Keratinocyte (primary cell): ENCODE results near the gene RTEL1. TPM values are rescaled to one million over a fixed set of nuclear protein-coding genes. Genes with fewer than 3 reads are reported as not detected.
A peak's percentile ranks its signal among the peaks of the same experiment; 100 is the strongest.

ENCODE experiments used
- DNase-seq: peaks from one replicate; pipeline ENCODE4 v3.0.0-alpha.2; 2011; ENCODE audit warnings: low read depth, missing footprints, low spot score
- FAIRE-seq: peaks from 2 replicates; lab custom pipeline; 2011; peaks lifted over from hg19 to GRCh38; lab: Jason Lieb, UNC
- H2AFZ ChIP-seq: 2 replicates; pipeline ENCODE4 v1.6.0; 2012; ENCODE audit warnings: low read length, control low read depth, inconsistent platforms; ENCODE audit not compliant: control insufficient read depth
- H3K27ac ChIP-seq: 2 replicates; pipeline ENCODE4 v1.5.1; 2011; ENCODE audit warnings: low read length; ENCODE audit not compliant: control insufficient read depth, insufficient read depth
- H3K27me3 ChIP-seq: 3 replicates; pipeline ENCODE4 v1.6.0; 2011; ENCODE audit warnings: low read length; ENCODE audit not compliant: control insufficient read depth, insufficient read depth; ENCODE audit errors: extremely low read depth
- H3K36me3 ChIP-seq, 2 experiments: 2 replicates in 1 of 2; 3 replicates in 1 of 2; pipeline ENCODE4 v1.5.1; 2011; ENCODE audit warnings: low read length in 2 of 2, mild to moderate bottlenecking in 1 of 2; ENCODE audit not compliant: control insufficient read depth in 2 of 2, insufficient read depth in 2 of 2; ENCODE audit errors: extremely low read depth in 1 of 2
- H3K4me1 ChIP-seq: 3 replicates; pipeline ENCODE4 v1.5.1; 2011; ENCODE audit warnings: low read length; ENCODE audit not compliant: control insufficient read depth, insufficient read depth; ENCODE audit errors: extremely low read depth
- H3K4me2 ChIP-seq: 3 replicates; pipeline ENCODE4 v1.6.0; 2011; ENCODE audit warnings: low read depth, low read length; ENCODE audit not compliant: control insufficient read depth, insufficient read depth; ENCODE audit errors: extremely low read depth
- H3K4me3 ChIP-seq, 3 experiments: fragments of 200-600 bp in 1 of 3; sonication (generic) in 1 of 3; 2 replicates in 2 of 3; 3 replicates in 1 of 3; pipeline ENCODE4 v1.5.1; 2011 to 2016; ENCODE audit warnings: low read length in 3 of 3, mild to moderate bottlenecking in 3 of 3, control low read depth in 2 of 3, inconsistent platforms in 1 of 3, low read depth in 1 of 3, mixed read lengths in 1 of 3, mixed run types in 1 of 3, moderate library complexity in 1 of 3; ENCODE audit not compliant: control insufficient read depth in 2 of 3, insufficient read depth in 2 of 3; ENCODE audit errors: extremely low read depth in 1 of 3
- H3K79me2 ChIP-seq: 2 replicates; pipeline ENCODE4 v1.6.0; 2012; ENCODE audit warnings: low read length; ENCODE audit not compliant: control insufficient read depth, insufficient read depth
- H3K9ac ChIP-seq: 3 replicates; pipeline ENCODE4 v1.6.0; 2011; ENCODE audit warnings: low read length; ENCODE audit not compliant: control insufficient read depth, insufficient read depth; ENCODE audit errors: extremely low read depth
- H3K9me1 ChIP-seq: 3 replicates; pipeline ENCODE4 v1.6.0; 2011; ENCODE audit warnings: low read length; ENCODE audit not compliant: control insufficient read depth, insufficient read depth; ENCODE audit errors: extremely low read depth
- H3K9me3 ChIP-seq: 2 replicates; pipeline ENCODE4 v1.5.1; 2012; ENCODE audit warnings: low read depth, low read length; ENCODE audit not compliant: control insufficient read depth
- H4K20me1 ChIP-seq: 3 replicates; pipeline ENCODE4 v1.6.0; 2011; ENCODE audit warnings: low read length; ENCODE audit not compliant: control insufficient read depth, insufficient read depth; ENCODE audit errors: extremely low read depth
- EZH2 ChIP-seq: IDR thresholded peaks from one replicate; pipeline ENCODE4 v1.6.1; 2012; ENCODE audit warnings: inconsistent platforms, mild to moderate bottlenecking, low read length, moderate library complexity
- dilution Hi-C: fragments of 300-500 bp; cut with MboI; formaldehyde crosslinking; loops from one replicate; pipeline ENCODE4 v1.7.0; 2020; ENCODE audit warnings: low sequenced_read_pairs; ENCODE audit not compliant: extremely low pct_ligation_motif_present
- polyA plus RNA-seq, 5 experiments: library from polyadenylated mRNA; depleted of rRNA in 3 of 5; stranded (reverse) in 3 of 5; stranded (forward) in 1 of 5; unstranded in 1 of 5; fragments of >200 nt; gene quantifications; 1 replicate in 1 of 5; 2 replicates in 3 of 5; 3 replicates in 1 of 5; pipeline versions ENCODE4 v1.2.1 to v1.2.3, GENCODE V29; 2011 to 2012; ENCODE audit warnings: missing spikeins in 2 of 5, low read depth in 1 of 5, low replicate concordance in 1 of 5
- TF ChIP-seq, protein P1 (sequence below), 3 experiments: IDR thresholded peaks in 1 of 3; conservative IDR thresholded peaks in 1 of 3; optimal IDR thresholded peaks in 1 of 3; 2 replicates in 2 of 3; 3 replicates in 1 of 3; pipeline versions ENCODE3 to v1.5.1; 2011; ENCODE audit warnings: low read length in 3 of 3, mild to moderate bottlenecking in 3 of 3, moderate library complexity in 2 of 3, control low read depth in 1 of 3, inconsistent platforms in 1 of 3; ENCODE audit not compliant: insufficient read depth in 2 of 3; ENCODE audit errors: extremely low read depth in 1 of 3

Gene RTEL1
- polyA plus RNA-seq, 1 donor (not counting 4 experiments of a cell fraction or from before 2014, with no cell fraction given): 12.4 TPM

GRCh38 chr20:63699466-63700198 is 41.5 kb downstream of the RTEL1 start:
- H3K27ac ChIP-seq: peak overlapping the region; percentile 84
- H3K36me3 ChIP-seq: peaks cover 9 to 14% of the 10 kb centered on the region in 2 experiments
- no peaks in the 10 kb centered on the region for H3K27me3 ChIP-seq
- FAIRE-seq (no peak), DNase-seq (no peak)
- no peaks in the 10 kb centered on the region for H3K9me3 ChIP-seq
- H4K20me1 ChIP-seq: no peaks in the 10 kb centered on the region
- peaks cover 43% of the 10 kb centered on the region for H3K4me1 ChIP-seq
- H3K4me2 ChIP-seq: peak overlapping the region; percentile 99
- TF ChIP-seq, protein P1, sequence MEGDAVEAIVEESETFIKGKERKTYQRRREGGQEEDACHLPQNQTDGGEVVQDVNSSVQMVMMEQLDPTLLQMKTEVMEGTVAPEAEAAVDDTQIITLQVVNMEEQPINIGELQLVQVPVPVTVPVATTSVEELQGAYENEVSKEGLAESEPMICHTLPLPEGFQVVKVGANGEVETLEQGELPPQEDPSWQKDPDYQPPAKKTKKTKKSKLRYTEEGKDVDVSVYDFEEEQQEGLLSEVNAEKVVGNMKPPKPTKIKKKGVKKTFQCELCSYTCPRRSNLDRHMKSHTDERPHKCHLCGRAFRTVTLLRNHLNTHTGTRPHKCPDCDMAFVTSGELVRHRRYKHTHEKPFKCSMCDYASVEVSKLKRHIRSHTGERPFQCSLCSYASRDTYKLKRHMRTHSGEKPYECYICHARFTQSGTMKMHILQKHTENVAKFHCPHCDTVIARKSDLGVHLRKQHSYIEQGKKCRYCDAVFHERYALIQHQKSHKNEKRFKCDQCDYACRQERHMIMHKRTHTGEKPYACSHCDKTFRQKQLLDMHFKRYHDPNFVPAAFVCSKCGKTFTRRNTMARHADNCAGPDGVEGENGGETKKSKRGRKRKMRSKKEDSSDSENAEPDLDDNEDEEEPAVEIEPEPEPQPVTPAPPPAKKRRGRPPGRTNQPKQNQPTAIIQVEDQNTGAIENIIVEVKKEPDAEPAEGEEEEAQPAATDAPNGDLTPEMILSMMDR (optimal IDR thresholded peaks at IDR 0.05 in 1 of 3, IDR thresholded peaks at IDR 0.05 in 1 of 3, conservative IDR thresholded peaks at IDR 0.05 in 1 of 3; ENCODE audit: extremely low read depth in 1 of 3, insufficient read depth in 2 of 3, low read length in 3 of 3): no peak
- TF ChIP-seq EZH2: no peak
- H2AFZ ChIP-seq: no peak overlapping the region
- peaks cover 17% of the 10 kb centered on the region for H3K79me2 ChIP-seq
- peak overlapping the region; percentile 72 for H3K9ac ChIP-seq
- peak overlapping the region in 1 of 3 experiments; percentile 3 for H3K4me3 ChIP-seq
- dilution Hi-C loops: no loop called here
- H3K9me1 ChIP-seq: no peaks in the 10 kb centered on the region

- dilution Hi-C loops: no loop called here
- Histone ChIP-seq H3K4me1 (peaks cover 35% of the 10 kb centered on the region), H3K9me1 (no peaks in the 10 kb centered on the region), H3K4me3 (no peak overlapping the region), H2AFZ (no peak overlapping the region), H3K36me3 (peaks cover 15 to 22% of the 10 kb centered on the region in 2 experiments), H3K4me2 (no peak overlapping the region), H3K9me3 (no peaks in the 10 kb centered on the region), H3K79me2 (peaks cover 24% of the 10 kb centered on the region), H4K20me1 (peaks cover under 1% of the 10 kb centered on the region), H3K9ac (no peak overlapping the region), H3K27ac (peak overlapping the region; percentile 84), H3K27me3 (no peaks in the 10 kb centered on the region)
- no peak for DNase-seq
- FAIRE-seq: no peak
- TF ChIP-seq, protein P1 (optimal IDR thresholded peaks at IDR 0.05 in 1 of 3, IDR thresholded peaks at IDR 0.05 in 1 of 3, conservative IDR thresholded peaks at IDR 0.05 in 1 of 3; ENCODE audit: extremely low read depth in 1 of 3, insufficient read depth in 2 of 3, low read length in 3 of 3): no peak
- no peak for TF ChIP-seq EZH2
Observed at GRCh38 chr20:63700199-63701050, 42.3 kb downstream of the RTEL1 start.
